Stimulated activated CD4-positive, alpha-beta T cell treated with anti-CD3 and anti-CD28 coated beads, Interleukin-2, amount 100 ng/mL, for 48 hours (primary cell): ENCODE results near the gene SGSH.

Experiments used
- DNase-seq, 2 donors: peaks; one replicate each; pipeline ENCODE4 v3.0.0-alpha.2; 2020

The SGSH gene

DNA sequence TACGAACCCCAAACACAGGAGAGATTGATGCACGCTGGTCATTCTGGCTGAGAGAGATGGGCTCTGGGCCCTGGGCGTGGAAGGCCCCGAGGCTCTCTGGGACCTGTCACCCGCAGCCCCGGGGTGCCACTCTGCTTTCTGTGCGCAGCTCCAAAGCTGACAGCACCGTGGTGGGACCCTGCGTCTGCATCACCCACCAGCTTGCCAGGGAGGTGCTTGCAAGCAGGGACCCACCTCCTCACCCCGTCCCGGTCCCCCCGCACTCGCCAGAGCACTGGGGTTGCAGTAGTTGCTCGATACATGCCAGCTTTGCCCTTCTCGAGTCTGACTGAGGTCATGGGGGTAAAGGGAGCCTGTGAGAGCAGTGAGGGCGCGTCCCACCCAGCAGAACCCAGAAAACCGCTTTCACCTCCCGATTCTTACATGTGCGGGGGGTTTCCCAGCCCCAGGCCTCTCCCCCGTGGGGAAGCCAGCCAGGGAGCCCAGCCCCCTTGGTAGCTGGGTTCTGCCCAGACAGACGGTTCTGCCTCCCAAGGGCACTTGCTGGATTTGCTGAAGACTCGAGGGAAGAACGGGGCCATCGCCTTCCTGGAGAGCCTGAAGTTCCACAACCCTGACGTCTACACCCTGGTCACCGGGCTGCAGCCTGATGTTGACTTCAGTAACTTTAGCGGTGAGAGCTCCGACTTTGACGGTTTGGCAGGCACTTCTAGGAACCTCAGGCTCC lies 37.9 kb downstream of the SGSH start:
- DNase-seq: no peak

DNA sequence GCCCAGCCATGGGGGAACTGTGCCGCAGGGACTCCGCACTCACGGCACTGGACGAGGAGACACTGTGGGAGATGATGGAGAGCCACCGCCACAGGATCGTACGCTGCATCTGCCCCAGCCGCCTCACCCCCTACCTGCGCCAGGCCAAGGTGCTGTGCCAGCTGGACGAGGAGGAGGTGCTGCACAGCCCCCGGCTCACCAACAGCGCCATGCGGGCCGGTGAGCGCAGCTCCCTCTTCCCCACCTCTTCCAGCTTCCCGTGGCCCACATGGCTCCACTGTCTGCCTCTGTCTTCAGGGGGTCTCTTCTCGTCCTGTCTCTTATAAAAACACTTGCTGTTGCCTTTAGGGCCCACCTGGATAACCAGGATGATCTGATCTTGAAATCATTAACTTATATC lies 38.7 kb downstream of the SGSH start:
- no peak for DNase-seq

DNA sequence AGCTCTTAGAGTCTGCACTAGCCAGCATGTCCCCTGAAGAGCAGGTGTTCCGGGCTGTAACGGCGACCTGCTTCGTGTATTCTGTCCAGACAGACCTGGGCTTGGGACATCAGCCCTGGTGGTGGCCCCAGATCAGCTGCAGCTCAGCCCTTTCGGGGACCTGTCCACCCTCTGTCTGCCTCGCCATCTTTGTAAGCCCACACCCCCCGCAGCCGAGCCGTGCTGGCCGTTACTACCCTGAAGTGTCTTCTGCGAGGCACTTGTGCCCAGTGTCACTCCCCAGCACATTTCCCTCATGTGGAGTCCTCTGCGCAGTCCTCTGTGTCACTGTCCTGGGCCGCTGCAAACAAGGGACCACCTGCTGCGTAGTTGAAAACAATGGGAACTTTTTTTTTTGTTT lies 39.9 kb downstream of the SGSH start:
- DNase-seq: no peak

DNA sequence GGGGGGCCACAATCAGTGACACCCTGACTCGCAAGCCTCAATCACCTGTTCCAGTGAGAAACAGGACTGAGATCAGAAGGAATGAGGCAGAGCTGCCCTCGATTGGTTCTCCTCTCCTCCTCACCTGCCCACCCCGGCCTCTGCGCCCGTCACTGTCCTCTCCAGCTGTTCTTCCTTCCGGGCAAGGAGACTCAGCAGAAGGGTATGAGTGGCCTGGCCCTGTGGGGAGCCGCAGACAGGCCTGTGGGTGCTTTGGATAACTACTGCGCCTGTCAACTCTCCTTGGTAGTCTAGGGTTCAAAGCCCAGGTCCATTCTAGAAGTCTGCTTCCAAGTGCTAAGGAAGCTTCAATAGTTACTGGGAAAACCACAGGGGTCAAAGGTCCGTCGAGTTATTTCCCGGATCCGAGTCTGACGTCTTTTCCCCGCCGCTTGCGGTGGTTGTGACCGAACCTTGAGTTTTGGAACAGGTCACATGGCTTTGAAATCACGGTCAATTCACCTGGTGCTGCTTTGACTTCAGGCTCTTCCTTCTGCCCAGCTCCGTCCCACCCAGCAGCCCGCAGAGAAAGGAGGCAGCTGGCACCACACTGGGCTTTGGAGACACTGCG lies 42.0 kb downstream of the SGSH start:
- DNase-seq: no peak

DNA sequence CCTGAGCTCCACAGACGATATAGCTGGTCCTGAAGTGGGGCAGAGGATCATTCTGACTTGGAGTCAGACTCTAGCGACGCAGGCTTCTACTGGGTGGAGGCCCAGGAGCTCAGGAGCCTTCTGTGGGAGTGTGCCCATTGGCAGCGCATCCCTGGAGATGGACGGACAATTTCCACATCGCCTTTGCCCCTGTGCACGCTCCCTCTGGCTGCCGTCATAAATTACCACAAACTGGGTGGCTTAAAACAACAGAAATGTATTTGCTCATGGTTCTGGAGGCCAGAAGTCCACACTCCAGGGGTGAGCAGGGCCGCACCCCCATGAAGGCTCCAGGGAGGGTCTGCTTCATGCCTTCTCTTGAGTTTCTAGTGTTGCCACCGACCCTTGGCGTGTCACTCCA lies 43.4 kb downstream of the SGSH start:
- no peak for DNase-seq

DNA sequence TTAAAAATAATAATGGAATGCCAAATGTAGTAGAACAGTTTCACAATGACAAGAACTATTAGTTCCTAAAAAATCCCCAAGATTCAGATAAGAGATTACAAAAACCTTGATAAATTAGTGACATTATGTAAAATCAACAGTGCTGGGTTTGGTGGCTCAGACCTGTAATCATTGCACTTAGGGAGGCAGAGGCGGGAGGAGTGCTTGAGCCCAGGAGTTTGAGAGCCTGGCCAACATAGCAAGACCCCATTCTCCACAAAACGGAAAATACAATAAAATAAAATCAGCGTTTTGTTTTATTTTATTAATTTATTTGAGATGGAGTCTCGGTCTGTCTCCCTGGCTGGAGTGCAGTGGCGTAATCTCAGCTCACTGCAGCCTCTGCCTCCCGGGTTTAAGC lies 46.2 kb downstream of the SGSH start:
- DNase-seq: no peak

DNA sequence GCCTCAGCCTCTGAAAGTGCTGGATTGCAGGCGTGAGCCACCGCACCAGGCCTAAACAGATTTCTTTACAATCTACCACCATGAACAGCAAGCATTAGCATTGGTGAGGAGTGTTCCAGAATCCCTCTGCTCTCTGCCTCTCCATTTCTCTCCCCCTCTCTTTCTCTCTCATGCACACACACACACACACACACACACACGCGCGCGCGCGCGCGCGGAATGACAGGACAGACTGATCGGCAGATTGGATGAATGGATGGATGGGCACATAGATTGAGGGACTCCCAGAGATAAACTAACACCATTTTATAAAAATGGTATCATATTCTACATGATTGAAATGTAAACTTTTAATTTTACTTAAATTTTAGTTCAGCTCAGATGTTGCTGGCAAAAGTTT lies 47.0 kb downstream of the SGSH start:
- no peak for DNase-seq

DNA sequence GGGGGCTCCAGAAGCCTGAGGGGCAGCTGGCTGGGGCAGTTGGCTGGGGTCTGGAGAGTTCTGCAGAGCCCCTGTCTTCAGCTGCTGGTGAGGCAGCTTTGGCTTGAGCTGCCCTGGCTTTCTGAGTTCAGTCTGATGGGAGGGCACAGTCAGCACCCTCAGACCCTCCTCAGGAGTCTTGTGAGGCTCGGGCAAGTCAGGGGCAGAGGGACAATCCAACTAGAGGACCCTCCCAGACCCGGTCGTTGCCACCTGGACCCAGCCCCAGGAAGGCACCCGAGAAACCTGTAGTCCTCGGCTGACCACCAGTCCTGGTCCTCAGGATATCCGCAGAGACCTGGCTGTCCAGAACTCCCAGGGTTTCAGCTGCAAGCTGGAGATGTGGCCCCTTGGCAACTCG lies 48.5 kb downstream of the SGSH start:
- DNase-seq: no peak

DNA sequence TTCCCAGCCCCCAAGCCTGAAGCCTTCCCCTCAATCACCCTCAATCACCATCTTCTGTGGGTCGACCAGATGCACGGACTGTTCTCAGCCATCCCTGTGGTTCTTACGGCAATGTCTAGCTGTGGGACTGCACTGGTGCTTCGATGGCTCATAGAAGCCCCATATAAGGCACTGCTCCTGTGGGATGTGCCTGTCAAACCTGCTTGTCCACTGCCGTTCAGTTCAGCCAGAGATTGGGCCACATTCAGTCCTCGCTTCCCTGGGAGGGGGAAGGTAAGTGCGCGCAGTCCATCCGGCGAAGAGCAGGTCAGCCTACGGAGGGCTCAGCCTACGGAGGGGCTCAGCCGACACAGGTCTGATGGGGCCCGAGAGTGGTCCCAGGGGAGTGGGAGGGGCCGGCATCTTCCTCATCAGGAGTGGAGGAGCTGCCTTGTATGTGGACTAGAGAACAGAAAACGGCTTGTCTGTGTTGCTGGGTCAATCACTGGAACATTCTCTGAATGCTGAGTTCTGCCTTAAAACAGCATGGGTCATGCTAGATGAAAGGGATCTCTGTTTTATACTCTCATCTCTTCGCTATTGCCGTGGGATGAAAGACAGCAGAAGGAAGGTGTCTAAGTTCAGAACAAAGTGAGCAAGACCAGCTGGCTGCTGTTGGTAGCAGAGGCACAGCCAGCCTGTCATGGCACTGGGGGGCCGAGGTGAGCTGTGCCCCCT lies 50.2 kb downstream of the SGSH start, which contains the start of gene CARD14:
Gene CARD14, plus strand, starts transcription at position 247 of the 717 bp plus-strand sequence. CDS start 11,409 bp downstream, outside the sequence.
- no peak for DNase-seq

DNA sequence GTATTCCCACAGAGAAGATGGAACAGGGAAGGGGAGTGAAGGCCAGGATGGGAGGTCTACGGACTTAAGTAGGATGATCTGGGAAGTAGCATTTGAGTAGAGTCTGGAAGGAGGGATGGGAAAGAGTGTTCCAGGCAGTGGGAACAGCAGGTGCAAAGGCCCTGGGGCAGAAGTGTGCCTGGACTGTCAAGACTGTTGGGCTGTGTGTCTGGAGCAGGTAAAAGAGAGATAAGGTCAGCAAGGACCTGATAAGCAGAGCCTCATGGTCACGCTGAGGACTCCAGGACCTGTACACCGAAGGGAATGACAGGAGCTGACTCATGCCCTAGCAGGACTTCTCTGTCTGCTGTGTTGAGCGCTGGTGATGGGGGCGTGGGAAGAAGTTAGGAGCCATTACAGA lies 51.0 kb downstream of the SGSH start:
- DNase-seq: no peak

DNA sequence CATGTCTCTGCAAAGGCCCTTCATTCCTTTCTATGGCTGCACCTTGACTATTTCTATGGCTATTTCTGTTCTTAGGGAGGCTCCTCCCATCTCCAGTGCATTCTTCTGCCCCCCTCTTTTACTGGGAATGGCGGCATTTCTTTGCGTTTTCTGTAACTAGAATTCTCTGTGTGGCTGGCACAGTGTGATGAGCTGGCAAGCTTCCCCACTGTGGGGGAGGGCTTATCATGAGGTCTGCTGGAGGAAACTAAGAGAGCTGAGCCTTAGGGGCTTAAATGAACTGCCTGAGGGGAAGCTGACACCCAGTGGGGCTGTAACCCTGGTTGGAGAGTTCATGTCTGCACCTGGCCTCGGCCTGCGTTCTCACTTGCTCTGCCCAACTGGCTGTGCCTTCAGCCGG lies 51.8 kb downstream of the SGSH start:
- DNase-seq: no peak

DNA sequence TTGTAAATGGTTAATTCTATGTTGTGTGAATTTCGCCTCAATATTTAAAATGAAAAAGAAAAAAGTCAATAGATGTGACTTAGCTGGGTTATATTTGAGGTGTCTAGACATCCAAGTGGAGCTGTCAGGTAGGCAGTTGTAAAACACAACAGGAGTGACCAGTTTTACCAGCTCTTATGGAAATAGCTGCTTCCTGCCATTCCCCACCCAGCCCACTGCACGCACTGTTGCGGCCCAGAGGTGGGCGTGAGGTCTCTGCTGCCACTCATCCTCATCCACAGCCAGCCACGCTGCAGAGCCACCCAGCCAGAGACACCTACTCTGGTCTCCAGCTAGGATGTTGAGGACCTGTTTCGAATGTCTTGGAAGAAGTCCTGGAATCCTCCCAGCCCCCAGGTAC lies 53.7 kb downstream of the SGSH start:
- no peak for DNase-seq

DNA sequence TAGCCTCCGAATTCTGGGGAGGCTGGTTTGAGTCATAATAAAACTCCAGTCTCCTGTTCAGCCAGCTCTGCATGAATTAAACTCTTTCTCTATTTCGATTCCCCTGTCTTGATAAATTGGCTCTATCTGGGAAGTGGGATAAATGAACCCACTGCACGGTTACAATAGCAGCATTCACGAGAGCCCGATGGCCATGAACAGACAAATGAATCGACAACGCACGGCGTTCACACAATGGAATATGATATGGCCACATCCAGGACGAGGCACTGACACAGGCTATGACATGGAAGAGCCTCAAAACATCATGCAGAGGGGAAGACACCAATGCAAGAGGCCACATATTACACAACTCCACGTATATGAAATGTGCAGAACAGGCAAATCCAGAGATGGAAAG lies 55.9 kb downstream of the SGSH start:
- no peak for DNase-seq

DNA sequence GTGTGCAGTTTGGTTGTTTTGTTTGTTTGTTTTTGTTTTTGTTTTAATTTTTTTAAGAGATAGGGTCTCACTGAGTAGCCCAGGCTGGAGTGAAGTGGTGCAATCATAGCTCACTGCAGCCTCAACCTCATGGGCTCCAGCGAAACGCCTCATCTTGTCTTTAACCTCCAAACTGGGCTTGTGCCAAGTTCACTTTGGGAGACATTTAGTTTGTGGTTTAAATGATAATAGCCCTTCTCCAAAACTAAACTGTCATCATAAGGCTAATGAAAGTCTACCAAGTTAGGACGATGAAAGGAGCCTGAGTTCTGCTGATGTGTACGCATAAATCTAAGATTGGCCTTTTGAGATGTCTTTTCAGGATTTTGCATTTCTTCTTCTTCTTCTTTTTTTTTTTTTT lies 56.8 kb downstream of the SGSH start:
- no peak for DNase-seq

DNA sequence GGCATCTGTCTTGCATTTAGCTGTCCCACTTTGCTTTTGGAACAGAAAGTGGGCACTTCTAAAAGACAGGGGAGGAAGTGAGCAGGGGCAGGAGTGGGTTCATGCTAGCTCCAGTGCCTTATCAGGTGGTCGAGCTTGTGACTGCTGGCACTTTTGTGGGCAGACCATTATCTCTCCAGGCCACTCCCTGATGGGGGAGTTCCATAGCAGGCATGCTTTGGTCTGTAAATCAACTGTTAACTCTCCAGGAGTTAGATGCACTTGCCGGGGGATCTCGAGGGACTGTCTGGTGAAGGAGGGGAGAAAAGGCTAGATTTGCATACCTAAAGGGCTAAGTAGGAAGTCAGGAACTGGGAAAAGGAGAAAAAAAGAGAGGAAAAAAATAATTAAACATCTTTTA lies 59.6 kb downstream of the SGSH start:
- no peak for DNase-seq
